Parathyroid adenoma (tissue), 2 donors: Measurements from ENCODE around the gene MCCC1.

Experiments
- H2AFZ ChIP-seq: fragments of 300-600 bp; sonication (generic); one replicate; pipeline ENCODE4 v1.7.0; 2017; ENCODE audit warnings: antibody characterized with exemption, mild to moderate bottlenecking
- H3K27ac ChIP-seq: fragments of 300-600 bp; sonication (generic); one replicate; pipeline ENCODE4 v1.7.0; 2017
- H3K27me3 ChIP-seq: fragments of 300-600 bp; sonication (generic); one replicate; pipeline ENCODE4 v1.7.0; 2017; ENCODE audit warnings: low read length; ENCODE audit not compliant: control insufficient read depth, insufficient read depth
- H3K36me3 ChIP-seq: fragments of 300-600 bp; sonication (generic); one replicate; pipeline ENCODE4 v1.7.0; 2017; ENCODE audit warnings: low read length; ENCODE audit not compliant: control insufficient read depth, insufficient read depth
- H3K4me1 ChIP-seq: fragments of 300-600 bp; sonication (generic); one replicate; pipeline ENCODE4 v1.7.0; 2017; ENCODE audit warnings: control low read depth
- H3K4me2 ChIP-seq: fragments of 300-600 bp; sonication (generic); one replicate; pipeline ENCODE4 v1.7.0; 2017; ENCODE audit warnings: low read length
- H3K4me3 ChIP-seq: fragments of 300-600 bp; sonication (generic); one replicate; pipeline ENCODE4 v1.7.0; 2017; ENCODE audit warnings: low read depth, low read length
- H3K79me2 ChIP-seq: fragments of 300-600 bp; sonication (generic); one replicate; pipeline ENCODE4 v1.7.0; 2017; ENCODE audit warnings: control low read depth
- H3K9ac ChIP-seq: fragments of 300-600 bp; sonication (generic); one replicate; pipeline ENCODE4 v1.7.0; 2017; ENCODE audit warnings: mild to moderate bottlenecking
- H3K9me3 ChIP-seq: fragments of 300-600 bp; sonication (generic); one replicate; pipeline ENCODE4 v1.7.0; 2017; ENCODE audit warnings: low read length; ENCODE audit not compliant: control insufficient read depth
- TF ChIP-seq, protein P1 (sequence below): fragments of 300-600 bp; sonication (generic); IDR thresholded peaks from one replicate; pipeline ENCODE4 v1.7.0; 2017; ENCODE audit warnings: antibody characterized with exemption, mild to moderate bottlenecking
- donor health status: primary hyperparathyroidism.

MCCC1 gene

DNA sequence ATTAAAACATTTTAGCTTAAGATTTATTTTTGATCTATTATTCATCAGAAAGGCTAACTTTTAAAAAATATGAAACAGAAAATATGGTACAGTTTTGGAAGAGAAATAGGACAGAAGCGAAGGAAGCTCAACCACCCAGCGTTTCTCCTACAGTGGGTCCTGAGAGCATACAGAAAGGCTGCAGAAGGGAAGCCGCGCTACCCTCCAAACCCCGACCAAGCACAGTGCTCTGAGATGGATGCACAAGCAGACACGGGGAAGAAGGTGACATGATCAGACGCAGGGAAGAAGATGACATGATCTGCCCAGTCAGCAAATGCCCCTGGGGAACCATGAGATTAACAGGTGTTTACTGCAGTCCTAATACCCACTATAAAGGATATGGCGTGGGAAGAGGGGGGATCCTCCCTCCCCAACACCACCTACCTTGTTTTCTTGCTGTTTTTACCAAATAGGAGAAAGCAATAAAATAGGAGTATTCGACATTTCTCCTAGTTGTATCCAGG lies 133.4 kb downstream of the MCCC1 start:
- no peaks in the 10 kb centered on the region for H3K27me3 ChIP-seq
- H3K9me3 ChIP-seq, result no peaks in the 10 kb centered on the region
- H3K79me2 ChIP-seq, result peaks cover 9% of the 10 kb centered on the region
- no peak overlapping the region for H3K4me2 ChIP-seq
- H3K4me3 ChIP-seq, result no peak overlapping the region
- H2AFZ ChIP-seq, result no peak overlapping the region
- TF ChIP-seq, protein P1, sequence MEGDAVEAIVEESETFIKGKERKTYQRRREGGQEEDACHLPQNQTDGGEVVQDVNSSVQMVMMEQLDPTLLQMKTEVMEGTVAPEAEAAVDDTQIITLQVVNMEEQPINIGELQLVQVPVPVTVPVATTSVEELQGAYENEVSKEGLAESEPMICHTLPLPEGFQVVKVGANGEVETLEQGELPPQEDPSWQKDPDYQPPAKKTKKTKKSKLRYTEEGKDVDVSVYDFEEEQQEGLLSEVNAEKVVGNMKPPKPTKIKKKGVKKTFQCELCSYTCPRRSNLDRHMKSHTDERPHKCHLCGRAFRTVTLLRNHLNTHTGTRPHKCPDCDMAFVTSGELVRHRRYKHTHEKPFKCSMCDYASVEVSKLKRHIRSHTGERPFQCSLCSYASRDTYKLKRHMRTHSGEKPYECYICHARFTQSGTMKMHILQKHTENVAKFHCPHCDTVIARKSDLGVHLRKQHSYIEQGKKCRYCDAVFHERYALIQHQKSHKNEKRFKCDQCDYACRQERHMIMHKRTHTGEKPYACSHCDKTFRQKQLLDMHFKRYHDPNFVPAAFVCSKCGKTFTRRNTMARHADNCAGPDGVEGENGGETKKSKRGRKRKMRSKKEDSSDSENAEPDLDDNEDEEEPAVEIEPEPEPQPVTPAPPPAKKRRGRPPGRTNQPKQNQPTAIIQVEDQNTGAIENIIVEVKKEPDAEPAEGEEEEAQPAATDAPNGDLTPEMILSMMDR, result no peak
- H3K9ac ChIP-seq, result no peak overlapping the region
- no peaks in the 10 kb centered on the region for H3K36me3 ChIP-seq
- peaks cover 6% of the 10 kb centered on the region for H3K4me1 ChIP-seq
- no peak overlapping the region for H3K27ac ChIP-seq
